ENCODE data around the gene FGF14.
"Not testable (repeated sequence)": the region's sequence is repeated elsewhere in the genome, so short reads cannot be mapped to it uniquely, and the experiment has no call there.

FGF14 gene

DNA sequence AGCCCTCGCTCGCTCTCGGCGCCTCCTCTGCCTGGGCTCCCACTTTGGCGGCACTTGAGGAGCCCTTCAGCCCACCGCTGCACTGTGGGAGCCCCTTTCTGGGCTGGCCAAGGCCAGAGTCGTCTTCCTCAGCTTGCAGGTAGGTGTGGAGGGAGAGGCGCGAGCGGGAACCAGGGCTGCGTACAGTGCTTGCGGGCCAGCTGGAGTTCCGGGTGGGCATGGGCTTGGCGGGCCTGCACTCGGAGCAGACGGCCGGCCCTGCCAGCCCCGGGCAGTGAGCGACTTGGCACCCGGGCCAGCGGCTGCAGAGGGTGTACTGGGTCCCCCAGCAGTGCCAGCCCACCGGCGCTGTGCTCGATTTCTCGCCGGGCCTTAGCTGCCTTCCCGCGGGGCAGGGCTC is 333.5 kb downstream of the FGF14 start:
- in situ Hi-C loops (cut with HindIII; ENCODE audit: low sequenced_read_pairs), result loop anchor here (5.0 kb wide), 1 partner anchor 36 kb away; no protein-coding TSS in a partner anchor

DNA sequence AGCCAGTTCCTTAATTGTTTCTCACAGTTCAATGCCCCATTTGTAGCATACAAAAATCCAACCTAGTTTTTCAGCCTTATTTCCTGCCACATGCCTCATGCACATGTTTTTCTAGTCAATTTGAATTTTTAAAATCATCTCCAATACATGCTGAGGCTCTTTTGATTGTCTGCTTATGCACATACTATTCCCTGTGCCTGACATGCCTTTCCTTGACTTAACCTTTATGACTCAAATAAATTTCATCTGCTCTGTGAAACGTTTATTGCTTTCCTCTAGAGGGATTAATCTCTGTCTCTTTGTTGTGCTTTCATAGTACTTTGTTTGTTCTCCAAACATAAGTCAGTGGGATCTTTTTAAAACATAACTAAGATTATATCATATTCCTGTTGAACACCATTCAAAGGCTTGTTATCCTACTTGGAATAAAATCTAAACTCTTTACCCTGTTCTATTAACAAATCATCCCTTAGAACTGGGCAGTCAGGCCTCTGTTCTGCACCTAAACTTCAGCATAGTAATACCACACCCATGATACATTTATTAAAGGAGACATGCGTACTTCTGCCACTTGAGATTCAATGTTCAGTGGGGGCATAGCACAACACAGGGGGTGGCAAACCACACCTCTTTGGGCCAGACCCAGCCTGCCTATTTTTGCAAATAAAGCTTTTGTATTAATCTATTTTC is 346.6 kb downstream of the FGF14 start:
- in situ Hi-C loops (cut with HindIII; ENCODE audit: low sequenced_read_pairs), result no loop called here

DNA sequence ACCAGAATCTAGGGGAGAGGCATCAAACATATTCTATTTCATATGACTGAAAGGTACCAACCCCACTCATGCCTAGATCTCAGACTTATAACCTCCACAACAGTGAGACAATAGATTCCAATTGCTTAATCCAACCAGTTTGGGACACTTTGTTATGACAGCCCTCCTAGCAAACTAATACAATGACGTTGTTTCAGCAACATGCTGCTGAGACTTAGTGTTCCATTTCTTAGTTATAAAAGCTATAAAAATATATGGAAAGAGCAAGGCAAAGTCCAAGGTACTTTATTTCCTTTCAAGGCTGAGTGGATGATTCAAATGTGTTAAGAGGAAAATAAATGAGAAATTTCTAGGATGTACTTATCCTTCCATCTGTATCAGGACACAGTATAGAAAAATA is 352.0 kb downstream of the FGF14 start:
- in situ Hi-C loops (cut with HindIII; ENCODE audit: low sequenced_read_pairs), result no loop called here

DNA sequence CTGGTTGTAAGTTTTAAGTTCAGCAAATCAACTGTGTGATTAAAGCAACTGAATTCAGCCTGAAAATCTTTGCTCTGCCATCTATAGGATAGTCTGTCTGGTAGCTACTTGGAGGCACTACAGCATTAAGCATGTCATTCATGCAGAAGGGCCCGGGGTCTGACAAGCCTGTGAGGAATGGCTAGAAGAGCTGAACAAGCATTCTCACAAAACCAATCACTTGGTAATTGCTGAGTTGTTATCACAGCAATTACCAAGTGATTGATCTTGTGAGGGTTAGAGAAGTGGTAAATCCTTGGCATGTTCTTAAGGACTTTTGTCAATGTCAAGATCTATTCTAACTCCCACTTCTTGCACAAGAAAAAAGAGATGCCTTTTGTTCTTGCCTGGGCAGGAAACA is 356.1 kb downstream of the FGF14 start:
- in situ Hi-C loops (cut with HindIII; ENCODE audit: low sequenced_read_pairs), result no loop called here

DNA sequence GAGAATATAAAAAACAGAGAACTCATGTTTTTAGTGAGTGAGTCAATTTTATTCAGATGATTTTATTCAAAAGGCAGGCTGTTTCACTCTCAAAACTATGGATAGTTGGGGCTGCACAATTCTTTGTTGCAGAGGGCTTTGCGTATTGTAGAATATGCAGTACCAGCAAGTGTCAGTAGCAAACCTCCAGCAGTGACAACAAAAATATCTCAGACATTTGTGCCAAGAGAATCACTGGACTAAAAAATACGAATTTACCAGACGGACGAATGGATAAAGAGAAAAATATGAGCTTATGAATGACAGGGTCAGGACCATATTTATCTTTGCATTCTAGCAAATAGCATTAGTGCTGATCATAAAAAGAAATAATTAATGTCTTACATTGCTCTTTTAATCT is 359.1 kb downstream of the FGF14 start:
- in situ Hi-C loops (cut with HindIII; ENCODE audit: low sequenced_read_pairs), result no loop called here

DNA sequence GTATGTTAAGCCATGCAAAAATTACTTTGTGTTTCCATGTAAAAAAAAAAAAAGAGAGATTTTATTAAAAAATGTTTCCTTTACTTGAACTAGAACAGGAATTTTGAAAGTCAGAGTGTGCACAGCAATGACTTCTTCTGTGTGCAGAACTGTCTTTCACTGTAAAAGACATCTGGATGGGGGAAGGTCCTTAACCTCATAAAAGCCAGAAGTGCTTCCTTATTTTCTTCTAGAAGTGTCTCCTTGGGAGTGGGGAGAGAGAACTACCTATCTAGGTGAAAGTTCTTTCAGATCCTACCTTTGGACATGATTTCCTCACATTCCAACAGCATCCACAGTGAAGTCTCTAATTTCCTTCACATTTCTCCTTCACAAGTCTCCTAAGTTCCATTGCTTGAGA is 360.3 kb downstream of the FGF14 start:
- in situ Hi-C loops (cut with HindIII; ENCODE audit: low sequenced_read_pairs), result no loop called here

DNA sequence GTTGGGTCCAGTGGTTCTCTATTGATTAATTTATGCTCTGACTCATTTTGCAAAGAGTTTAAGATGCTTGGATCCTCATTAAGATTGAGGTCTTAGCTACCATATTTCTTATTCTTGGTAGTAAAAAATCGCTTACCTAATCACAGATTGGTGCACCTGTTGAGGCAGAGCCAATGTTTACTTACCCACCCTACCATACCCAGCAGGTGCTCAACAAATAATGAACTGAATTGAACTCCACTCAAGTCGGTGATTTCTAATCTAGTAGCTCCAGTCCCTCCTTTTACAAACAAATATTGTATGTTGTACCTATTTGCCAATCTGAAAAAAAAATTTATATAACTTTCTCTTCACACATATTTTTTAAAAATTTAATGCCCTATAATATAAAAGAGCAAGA is 361.0 kb downstream of the FGF14 start:
- in situ Hi-C loops (cut with HindIII; ENCODE audit: low sequenced_read_pairs), result no loop called here

DNA sequence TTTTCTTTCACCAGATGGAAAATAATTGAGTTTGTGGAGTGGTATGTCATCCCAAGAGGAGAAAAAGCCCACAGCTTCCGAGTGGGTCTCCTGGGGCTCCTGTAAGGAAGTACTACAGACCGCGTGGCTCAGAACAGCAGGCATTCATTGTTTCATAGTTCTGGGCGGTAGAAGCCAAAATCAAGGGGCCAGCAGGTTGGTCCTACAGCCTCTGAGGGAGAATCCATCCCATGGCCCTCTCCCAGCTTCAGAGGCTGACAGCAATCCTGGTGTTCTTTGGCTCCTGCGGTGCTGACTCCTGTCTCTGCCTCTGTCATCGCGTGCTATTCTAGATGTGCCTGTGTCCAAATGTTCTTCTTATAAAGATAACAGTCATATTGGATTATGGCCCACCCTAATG is 362.6 kb downstream of the FGF14 start:
- in situ Hi-C loops (cut with HindIII; ENCODE audit: low sequenced_read_pairs), result no loop called here

DNA sequence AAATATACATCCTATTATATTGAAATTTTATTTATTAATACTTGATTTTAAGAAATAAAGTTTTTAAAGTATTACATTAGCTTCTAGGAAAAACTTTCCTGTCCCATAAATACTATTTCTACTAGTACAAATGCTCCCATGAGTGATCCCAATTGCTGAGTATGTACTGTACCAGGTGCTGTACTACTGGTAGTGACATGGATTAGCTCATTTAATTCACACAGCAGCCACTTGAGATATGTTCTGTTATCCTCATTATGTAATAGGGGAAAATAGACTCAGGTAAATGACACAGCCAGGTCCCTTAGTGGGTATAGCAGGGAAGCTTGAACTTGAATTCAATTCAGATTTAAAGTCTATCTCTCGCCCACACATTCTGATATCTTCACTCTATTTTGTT is 363.1 kb downstream of the FGF14 start:
- in situ Hi-C loops (cut with HindIII; ENCODE audit: low sequenced_read_pairs), result no loop called here

DNA sequence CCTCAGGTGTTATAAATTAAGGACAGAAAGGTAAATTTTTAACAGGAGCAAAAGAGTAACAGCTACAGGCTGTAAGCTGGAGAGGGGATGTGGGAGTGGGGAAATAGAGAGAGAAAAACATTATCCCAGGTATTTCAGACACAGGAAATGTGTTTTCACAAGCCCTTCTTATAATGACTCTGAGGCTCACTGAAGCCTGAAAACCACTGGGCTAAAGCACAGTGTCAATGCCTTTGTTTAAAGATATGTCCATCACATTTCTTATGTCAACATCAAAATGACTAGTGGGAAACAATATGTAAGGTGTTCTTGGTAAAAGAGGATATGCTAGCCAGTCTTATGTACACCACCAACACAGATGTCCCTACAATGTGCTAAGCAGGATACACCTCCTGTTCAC is 365.9 kb downstream of the FGF14 start:
- in situ Hi-C loops (cut with HindIII; ENCODE audit: low sequenced_read_pairs), result no loop called here

DNA sequence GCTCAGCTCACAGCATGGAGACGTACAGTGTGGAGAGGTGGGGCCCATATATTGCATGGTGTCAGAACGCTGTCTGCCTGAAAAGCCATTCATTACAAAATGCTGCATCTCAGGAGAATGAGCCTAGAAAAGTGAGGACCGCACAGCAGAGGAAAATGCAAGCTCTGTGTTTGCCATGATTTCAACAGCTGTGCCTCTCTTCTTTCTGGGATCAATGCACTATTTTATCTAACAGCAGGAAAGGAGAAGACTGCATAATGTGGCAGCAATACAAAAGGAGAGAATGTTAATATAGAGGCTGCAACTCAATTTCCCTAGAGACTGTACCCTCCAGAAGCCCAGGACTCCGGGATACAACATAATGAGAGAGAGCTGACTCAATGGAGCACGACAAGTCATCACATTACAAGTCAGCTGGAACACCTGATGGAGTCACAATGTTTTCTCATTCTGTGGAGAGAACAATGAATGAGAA is 368.0 kb downstream of the FGF14 start:
- in situ Hi-C loops (cut with HindIII; ENCODE audit: low sequenced_read_pairs), result loop anchor here (5.0 kb wide), 1 partner anchor 33 kb away; no protein-coding TSS in a partner anchor

DNA sequence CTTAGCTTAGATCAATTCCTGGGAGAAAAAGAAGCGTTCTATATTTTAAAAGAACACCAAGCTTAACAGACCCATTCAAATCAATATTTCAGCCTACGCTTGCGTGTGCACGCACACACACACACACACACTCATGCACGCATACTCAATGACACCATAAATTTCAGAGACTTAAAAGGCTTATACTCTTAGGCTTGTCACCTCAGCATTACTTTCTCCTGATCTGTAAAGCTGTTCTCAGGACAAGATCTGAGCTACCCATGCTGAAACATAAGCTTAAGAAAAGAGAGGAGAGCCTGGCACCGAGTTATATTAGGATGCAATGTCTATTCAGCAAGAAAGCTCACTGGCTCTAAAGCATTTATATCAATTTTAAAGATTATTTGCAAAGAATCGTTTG is 368.5 kb downstream of the FGF14 start:
- in situ Hi-C loops (cut with HindIII; ENCODE audit: low sequenced_read_pairs), result loop anchor here (5.0 kb wide), 1 partner anchor 34 kb away; no protein-coding TSS in a partner anchor

DNA sequence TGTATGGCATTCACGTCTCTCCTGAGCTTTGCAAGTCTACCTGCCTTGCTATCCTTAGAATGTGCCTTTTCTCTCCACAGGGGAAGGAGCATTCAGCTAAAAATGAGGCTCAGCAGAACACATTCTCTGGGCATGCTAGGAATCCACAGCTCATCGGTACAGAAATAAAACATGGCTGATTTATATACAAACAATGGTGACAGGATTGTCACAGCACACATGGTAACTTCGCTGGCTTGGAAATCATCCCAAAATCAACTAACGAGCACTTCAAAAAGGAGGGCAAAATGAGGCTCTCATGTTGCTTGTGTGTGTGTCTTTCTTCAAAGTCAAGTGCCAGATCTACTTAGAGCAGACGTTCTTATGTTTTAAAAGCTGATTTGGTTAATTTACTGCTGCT is 373.0 kb downstream of the FGF14 start:
- in situ Hi-C loops (cut with HindIII; ENCODE audit: low sequenced_read_pairs), result no loop called here

DNA sequence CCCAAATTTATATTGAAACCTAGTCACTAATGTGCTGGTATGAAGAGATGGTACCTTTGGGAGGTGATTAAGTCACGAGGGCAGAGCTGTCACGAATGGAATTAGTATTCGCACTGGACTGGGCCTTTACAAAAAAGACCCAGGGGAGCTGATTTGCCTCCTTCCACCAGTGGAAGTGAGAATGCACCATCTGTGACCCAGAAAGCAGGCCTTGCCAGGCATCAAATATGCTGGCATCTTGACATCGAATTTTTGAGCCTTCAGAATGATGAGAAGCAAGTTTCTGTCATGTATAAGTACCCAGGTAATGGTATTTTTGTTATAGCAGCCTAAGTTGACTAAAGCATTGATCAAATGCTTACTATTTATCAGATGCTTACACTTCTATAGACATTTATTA is 373.6 kb downstream of the FGF14 start:
- in situ Hi-C loops (cut with HindIII; ENCODE audit: low sequenced_read_pairs), result no loop called here

DNA sequence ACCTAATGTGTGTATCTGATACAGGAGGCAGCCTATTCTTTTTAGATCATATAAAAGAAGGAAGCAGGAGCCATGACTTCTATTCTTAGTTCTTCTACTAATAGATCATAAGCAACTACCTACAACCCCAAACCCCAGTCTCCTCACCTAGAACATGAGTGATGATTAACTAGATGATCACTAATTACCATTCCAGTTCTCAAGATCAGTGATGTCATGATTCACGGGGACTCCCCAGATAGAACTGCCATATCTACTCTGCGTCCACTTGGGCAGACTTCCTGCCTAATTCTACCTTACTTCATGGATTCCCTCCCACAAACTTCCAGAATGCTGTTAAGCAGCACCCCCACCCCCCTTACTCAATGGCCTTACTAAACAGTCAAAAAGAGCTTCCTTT is 380.1 kb downstream of the FGF14 start:
- in situ Hi-C loops (cut with HindIII; ENCODE audit: low sequenced_read_pairs), result no loop called here

DNA sequence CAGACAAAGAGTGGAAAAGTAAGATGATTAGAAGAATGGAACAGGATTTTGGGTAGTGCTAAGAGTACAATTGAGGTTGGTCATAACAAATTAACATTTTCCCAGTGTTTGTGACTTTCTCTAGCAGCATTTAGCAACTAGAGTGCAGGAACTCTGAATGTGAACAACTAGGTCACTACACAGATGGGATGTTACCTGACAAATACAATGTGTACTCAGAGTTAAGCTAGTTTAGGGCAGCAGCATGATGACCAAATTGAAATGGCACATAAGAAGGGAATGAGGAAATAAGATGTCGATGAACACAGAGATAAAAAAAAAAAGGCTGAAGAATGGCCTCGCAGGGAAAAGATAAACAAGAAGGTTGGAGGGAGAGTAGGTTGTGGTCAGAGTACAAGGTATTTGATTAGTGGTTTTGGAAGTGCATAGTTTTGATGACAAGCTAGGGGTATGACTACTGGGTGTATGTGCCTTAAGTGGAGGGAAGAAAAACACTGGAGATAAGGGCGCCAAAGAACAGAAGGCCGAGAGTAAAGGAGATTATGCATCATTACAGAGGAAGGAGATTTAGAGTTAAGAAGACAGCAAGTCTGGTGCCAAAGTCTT is 381.1 kb downstream of the FGF14 start:
- in situ Hi-C loops (cut with HindIII; ENCODE audit: low sequenced_read_pairs), result no loop called here

DNA sequence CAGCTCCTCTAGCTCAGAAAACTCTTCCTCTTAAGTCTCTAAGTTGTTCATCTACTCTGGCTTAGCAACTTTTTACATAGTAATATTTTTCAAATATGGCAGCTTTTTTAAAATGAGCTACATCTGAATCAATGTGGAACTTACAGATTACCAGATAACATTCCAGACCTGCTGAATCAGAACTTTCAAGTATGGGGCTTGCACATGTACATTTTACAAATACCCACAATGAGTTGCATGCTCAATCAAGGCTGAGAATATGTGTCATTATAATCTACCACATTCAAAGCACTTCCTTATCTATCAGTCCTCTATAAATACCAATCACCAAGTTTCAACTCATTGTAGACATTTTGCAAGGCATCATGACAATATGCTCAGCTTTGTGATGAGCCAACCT is 383.1 kb downstream of the FGF14 start:
- in situ Hi-C loops (cut with HindIII; ENCODE audit: low sequenced_read_pairs), result no loop called here

DNA sequence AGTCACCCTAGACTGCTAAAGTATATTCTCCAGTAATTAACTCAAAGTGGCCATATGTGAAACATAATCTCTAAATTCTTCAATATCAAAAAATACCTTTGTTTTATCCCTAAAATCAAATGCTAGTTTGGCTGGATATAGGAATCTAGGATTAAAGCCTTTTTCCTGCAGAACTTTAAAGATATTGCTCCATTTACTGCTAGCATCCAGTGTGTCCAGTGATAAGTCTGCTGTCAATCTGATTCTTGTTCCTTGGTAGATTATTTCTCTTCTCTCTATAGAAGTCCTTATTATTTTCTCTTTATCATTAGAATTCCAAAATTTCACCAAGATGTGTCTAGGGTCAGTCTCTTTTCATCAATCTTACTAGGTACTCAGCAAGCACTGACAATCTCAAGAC is 384.6 kb downstream of the FGF14 start:
- in situ Hi-C loops (cut with HindIII; ENCODE audit: low sequenced_read_pairs), result no loop called here

DNA sequence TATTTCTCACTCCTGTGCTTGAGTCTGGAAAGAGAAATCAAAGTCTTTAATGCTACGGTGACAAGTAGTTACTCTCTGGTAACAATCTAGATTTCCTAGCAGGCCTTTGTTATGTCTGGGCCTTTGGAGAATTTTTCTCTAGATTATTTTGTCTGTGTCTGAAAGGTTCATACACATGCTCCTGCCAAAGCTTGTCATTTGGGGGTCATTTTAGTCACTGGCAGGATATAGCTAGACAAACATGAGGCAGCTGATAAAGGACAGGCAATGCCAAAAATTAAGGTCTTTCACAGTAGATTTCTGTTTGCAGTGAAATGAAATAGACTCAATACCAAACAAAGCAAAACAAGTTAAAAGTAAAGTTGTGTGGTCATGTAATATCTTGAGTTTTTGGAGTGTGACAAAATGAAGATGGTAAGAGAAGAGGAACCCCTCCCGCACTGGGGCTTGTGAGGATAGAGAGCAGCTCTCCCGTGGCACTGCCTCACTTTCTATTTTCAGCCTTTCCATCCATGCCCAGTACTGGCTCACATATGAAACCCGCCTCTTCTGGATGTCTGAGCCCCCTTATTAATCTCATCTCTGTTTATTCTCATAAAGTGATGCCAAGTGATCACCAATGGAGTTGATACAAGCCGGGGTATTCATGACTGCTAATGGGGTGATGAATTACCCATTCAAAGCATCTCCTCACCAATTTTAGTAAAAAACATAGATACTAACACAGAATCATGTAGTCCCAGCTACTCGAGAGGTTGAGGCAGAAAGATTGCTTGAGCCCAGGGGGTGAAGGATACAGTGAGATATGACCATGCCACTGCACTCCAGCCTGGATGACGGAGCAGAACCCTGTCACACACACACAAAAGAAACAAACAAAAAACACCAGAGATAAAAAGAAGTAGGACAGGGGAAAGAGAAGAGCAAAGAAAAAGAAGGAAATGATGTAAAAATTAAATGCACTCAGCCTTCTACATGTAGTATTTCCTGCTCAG is 389.3 kb downstream of the FGF14 start:
- in situ Hi-C loops (cut with HindIII; ENCODE audit: low sequenced_read_pairs), result no loop called here

DNA sequence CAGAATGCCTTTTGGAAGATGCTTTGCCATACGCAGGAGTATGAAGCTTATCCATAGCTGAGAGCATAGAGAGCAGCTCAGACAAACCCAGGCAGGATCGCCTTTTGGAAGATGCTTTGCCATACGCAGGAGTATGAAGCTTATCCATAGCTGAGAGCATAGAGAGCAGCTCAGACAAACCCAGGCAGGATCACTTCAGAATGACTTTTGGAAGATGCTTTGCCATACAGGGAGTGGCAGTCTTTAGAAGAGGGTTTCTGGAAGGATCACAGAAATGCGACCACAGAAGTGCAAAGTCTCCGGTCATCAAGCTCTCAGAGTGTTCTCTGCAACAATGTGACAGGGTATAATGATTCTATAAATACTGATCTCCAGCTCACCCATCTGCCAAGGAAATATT is 390.4 kb downstream of the FGF14 start:
- in situ Hi-C loops (cut with HindIII; ENCODE audit: low sequenced_read_pairs), result not testable (repeated sequence)

DNA sequence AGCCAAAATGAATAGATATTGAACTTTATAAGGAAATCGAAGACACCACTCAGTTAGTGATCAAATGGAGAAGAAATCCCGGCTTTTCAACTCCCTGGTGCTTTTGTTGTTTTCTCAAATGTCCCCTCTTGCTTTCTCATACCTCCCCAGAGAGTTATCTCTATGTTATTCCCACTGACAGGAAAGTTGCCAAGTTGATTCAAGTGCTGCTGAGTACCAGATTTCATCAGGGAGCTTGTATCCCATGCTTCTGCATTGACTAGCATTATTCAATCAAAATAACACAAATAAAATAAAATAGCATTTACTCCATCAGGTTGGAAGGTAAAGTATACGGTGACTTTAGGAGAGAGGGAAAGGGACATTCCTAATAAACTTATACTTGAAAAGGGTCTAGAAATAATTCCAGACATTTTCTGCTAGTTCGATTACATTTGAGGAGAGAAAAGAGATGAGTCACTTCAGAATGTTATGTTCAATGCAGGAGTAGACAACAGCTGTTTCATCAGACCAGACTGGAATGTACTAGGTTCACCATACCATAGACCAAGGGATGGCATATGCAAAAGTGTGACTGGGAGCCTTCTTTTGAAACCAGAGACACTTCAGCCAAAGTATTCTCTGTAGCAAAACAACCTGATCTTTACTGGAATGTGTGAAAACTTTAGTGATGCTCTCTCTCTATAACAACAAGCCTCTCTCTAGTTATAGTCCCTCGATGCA is 397.8 kb downstream of the FGF14 start:
- in situ Hi-C loops (cut with HindIII; ENCODE audit: low sequenced_read_pairs), result no loop called here

All from endothelial cell of hepatic sinusoid (primary cell).